GM18909 (cell line): Measurements from ENCODE around the gene JAK1.
A peak's percentile ranks its signal among the peaks of the same experiment; 100 is the strongest.
"Not testable (repeated sequence)": the region's sequence is repeated elsewhere in the genome, so short reads cannot be mapped to it uniquely, and the experiment has no call there.

Experiments
- ATAC-seq: cut with Tn5 transposase; IDR thresholded peaks from one replicate; pipeline ENCODE4 v1.9.1; 2021; ENCODE audit warnings: mild to moderate bottlenecking; ENCODE audit not compliant: unreplicated experiment, poor library complexity

The JAK1 gene

GRCh38 chr1:64845831-64846425 is 120.4 kb downstream of the JAK1 start:
- ATAC-seq, result no peak

GRCh38 chr1:64844609-64845008 is 121.7 kb downstream of the JAK1 start:
- ATAC-seq, result no peak

GRCh38 chr1:64844175-64844574 is 122.2 kb downstream of the JAK1 start:
- ATAC-seq, result no peak

- no peak for ATAC-seq
Observed at GRCh38 chr1:64843675-64844074, 122.7 kb downstream of the JAK1 start.

- ATAC-seq, result no peak
Observed at GRCh38 chr1:64842224-64842623, 124.1 kb downstream of the JAK1 start.

- ATAC-seq, result no peak
Observed at GRCh38 chr1:64841330-64842065, 124.9 kb downstream of the JAK1 start.

- ATAC-seq, result no peak
Observed at GRCh38 chr1:64839732-64840405, 126.5 kb downstream of the JAK1 start.

- no peak for ATAC-seq
Observed at GRCh38 chr1:64839261-64839660, 127.1 kb downstream of the JAK1 start.

- ATAC-seq, result no peak
Observed at GRCh38 chr1:64838486-64838885, 127.9 kb downstream of the JAK1 start.

- ATAC-seq, result no peak
Observed at GRCh38 chr1:64836802-64837201, 129.5 kb downstream of the JAK1 start.

GRCh38 chr1:64834734-64835133 is 131.6 kb downstream of the JAK1 start:
- no peak for ATAC-seq

GRCh38 chr1:64830030-64830651 is 136.2 kb downstream of the JAK1 start:
- no peak for ATAC-seq

- no peak for ATAC-seq
Observed at GRCh38 chr1:64829411-64830029, 136.8 kb downstream of the JAK1 start.

GRCh38 chr1:64828829-64829228 is 137.5 kb downstream of the JAK1 start:
- ATAC-seq, result no peak

- peak; percentile 64 for ATAC-seq
Observed at GRCh38 chr1:64826991-64827390, 139.4 kb downstream of the JAK1 start.

- peak; percentile 66 for ATAC-seq
Observed at GRCh38 chr1:64823691-64824476, 142.5 kb downstream of the JAK1 start.

- no peak for ATAC-seq
Observed at GRCh38 chr1:64822621-64823020, 143.7 kb downstream of the JAK1 start.

GRCh38 chr1:64820572-64820971 is 145.8 kb downstream of the JAK1 start:
- ATAC-seq, result not testable (repeated sequence)

- ATAC-seq, result not testable (repeated sequence)
Observed at GRCh38 chr1:64817364-64817763, 149.0 kb downstream of the JAK1 start.

GRCh38 chr1:64814427-64814826 is 151.9 kb downstream of the JAK1 start:
- no peak for ATAC-seq
